Fibroblast of lung (primary cell): Measurements from ENCODE around the gene TTC22. TPM values are rescaled to one million over a fixed set of nuclear protein-coding genes. Genes with fewer than 3 reads are reported as not detected.

ENCODE experiments used
- DNase-seq, 2 donors: peaks; one replicate each; pipeline versions ENCODE4 v3.0.0 to v3.0.0-alpha.2; 2010; ENCODE audit warnings: low read depth in 2 of 2
- H2AFZ ChIP-seq: 2 replicates; pipeline ENCODE4 v1.5.1; 2012; ENCODE audit warnings: low read length, control low read depth, inconsistent platforms
- H3K27ac ChIP-seq: 2 replicates; pipeline ENCODE4 v1.5.1; 2011; ENCODE audit warnings: low read length, control low read depth; ENCODE audit not compliant: insufficient read depth
- H3K27me3 ChIP-seq: 2 replicates; pipeline ENCODE4 v1.5.1; 2011; ENCODE audit warnings: mild to moderate bottlenecking, low read length; ENCODE audit not compliant: control insufficient read depth, insufficient read depth
- H3K36me3 ChIP-seq: 2 replicates; pipeline ENCODE4 v1.5.1; 2011; ENCODE audit warnings: low read length; ENCODE audit not compliant: control insufficient read depth, insufficient read depth
- H3K4me1 ChIP-seq: 2 replicates; pipeline ENCODE4 v1.5.1; 2011; ENCODE audit warnings: low read length; ENCODE audit not compliant: control insufficient read depth, insufficient read depth; ENCODE audit errors: extremely low read depth
- H3K4me2 ChIP-seq: 2 replicates; pipeline ENCODE4 v1.5.1; 2011; ENCODE audit warnings: low read length, control low read depth; ENCODE audit not compliant: insufficient read depth; ENCODE audit errors: extremely low read depth
- H3K4me3 ChIP-seq, 4 experiments: fragments of 200-600 bp in 1 of 4; sonication (generic) in 1 of 4; replicated peaks in 1 of 4; 2 replicates each; pipeline ENCODE4 v1.5.1; 2011 to 2016; ENCODE audit warnings: low read length in 4 of 4, low read depth in 3 of 4, mild to moderate bottlenecking in 3 of 4, control low read depth in 2 of 4, inconsistent platforms in 1 of 4, mixed read lengths in 1 of 4; ENCODE audit not compliant: insufficient read depth in 1 of 4; ENCODE audit errors: control extremely low read depth in 1 of 4
- H3K79me2 ChIP-seq: 2 replicates; pipeline ENCODE4 v1.5.1; 2012; ENCODE audit warnings: mild to moderate bottlenecking, low read length, inconsistent platforms; ENCODE audit not compliant: control insufficient read depth, insufficient read depth
- H3K9ac ChIP-seq: 2 replicates; pipeline ENCODE4 v1.5.1; 2011; ENCODE audit warnings: mild to moderate bottlenecking, low read length, control low read depth; ENCODE audit not compliant: insufficient read depth
- H3K9me3 ChIP-seq: 2 replicates; pipeline ENCODE4 v1.5.1; 2012; ENCODE audit warnings: low read depth, low read length; ENCODE audit not compliant: control insufficient read depth, insufficient read depth
- H4K20me1 ChIP-seq: 2 replicates; pipeline ENCODE4 v1.5.1; 2011; ENCODE audit warnings: low read length; ENCODE audit not compliant: control insufficient read depth, insufficient read depth; ENCODE audit errors: extremely low read depth
- CTCF ChIP-seq, 2 donors: IDR thresholded peaks in 1 of 2; conservative IDR thresholded peaks in 1 of 2; 1 replicate in 1 of 2; 2 replicates in 1 of 2; pipeline ENCODE4 v1.5.1; 2011 to 2012; ENCODE audit warnings: low read length in 2 of 2, control low read depth in 1 of 2, inconsistent platforms in 1 of 2, low read depth in 1 of 2, mild to moderate bottlenecking in 1 of 2
- EZH2 ChIP-seq: IDR thresholded peaks from 2 replicates; pipeline ENCODE4 v1.5.1; 2012; ENCODE audit warnings: low read length, control low read depth, mild to moderate bottlenecking; ENCODE audit errors: missing control alignments
- polyA plus RNA-seq, 2 donors: library from polyadenylated mRNA; depleted of rRNA in 1 of 2; stranded (reverse) in 1 of 2; unstranded in 1 of 2; fragments of >200 nt; gene quantifications; 2 replicates each; pipeline ENCODE4 v1.2.1, GENCODE V29; 2011 to 2012; ENCODE audit warnings: missing spikeins in 1 of 2
- total RNA-seq: library from RNA; depleted of rRNA; stranded (reverse); fragments of >200 nt; gene quantifications from 2 replicates; pipeline ENCODE4 v1.2.1, GENCODE V29; 2014

TTC22 gene
- total and polyA plus RNA-seq, 2 donors (not counting 1 experiment from before 2014, with no cell fraction given) = not detected

DNA sequence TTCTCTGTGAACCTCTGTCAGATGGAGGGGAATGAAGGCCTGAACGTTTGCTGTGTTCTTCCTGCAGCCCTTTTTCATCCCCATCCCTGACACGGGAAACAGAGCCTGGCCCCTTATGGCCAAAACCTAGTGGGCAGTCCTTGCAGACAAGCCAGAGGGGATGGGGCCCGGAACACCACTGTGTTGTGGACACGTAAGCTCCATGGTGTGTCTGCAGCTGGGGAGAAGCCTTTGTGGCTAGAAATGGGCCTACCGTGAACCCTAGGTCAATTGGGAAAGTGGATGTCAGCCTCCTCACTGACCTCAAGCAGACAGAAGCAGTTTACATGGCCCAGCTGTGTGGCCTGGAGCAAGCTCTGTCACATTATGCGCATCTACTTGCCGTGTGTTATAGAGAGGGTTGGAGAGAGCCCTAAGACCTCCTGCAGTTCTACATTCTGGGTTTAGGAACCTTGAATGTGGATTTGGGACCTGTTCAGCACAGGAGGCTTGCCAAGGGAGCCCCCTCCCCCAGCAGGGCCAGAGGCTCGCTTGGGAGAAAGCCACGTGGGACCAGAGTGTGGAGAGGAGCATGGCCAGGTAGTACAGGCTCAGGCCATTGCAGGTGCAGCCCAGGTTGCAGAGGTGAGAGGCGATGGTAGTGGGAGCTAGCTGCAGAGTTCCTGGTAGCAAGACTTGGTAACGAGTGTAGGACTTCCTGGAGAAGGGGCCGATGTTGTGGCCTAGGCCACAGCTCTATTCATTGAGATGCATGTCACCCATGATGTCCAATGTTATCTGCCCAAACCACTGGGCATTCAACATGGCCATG, 57.5 kb downstream of the TTC22 start:
- Histone ChIP-seq H3K9me3 (no peaks in the 10 kb centered on the region), H3K27me3 (no peaks in the 10 kb centered on the region), H3K79me2 (no peaks in the 10 kb centered on the region), H3K4me2 (no peak overlapping the region), H3K27ac (no peak overlapping the region), H3K36me3 (peaks cover 8% of the 10 kb centered on the region), H3K4me1 (no peaks in the 10 kb centered on the region), H4K20me1 (no peaks in the 10 kb centered on the region), H3K9ac (no peak overlapping the region), H2AFZ (no peak overlapping the region), H3K4me3 (no peak overlapping the region)
- TF ChIP-seq CTCF (conservative IDR thresholded peaks at IDR 0.05 in 1 of 2, IDR thresholded peaks at IDR 0.05 in 1 of 2; ENCODE audit: low read depth in 1 of 2, low read length in 2 of 2) (no peak), EZH2 (no peak)
- no peak for DNase-seq

GRCh38 chr1:54742282-54742681, 58.8 kb downstream of the TTC22 start:
- Histone ChIP-seq H3K4me1 (no peaks in the 10 kb centered on the region), H2AFZ (no peak overlapping the region), H3K27me3 (no peaks in the 10 kb centered on the region), H4K20me1 (no peaks in the 10 kb centered on the region), H3K79me2 (no peaks in the 10 kb centered on the region), H3K4me2 (no peak overlapping the region), H3K4me3 (no peak overlapping the region), H3K27ac (no peak overlapping the region), H3K9ac (no peak overlapping the region), H3K9me3 (no peaks in the 10 kb centered on the region), H3K36me3 (peaks cover 13% of the 10 kb centered on the region)
- peak in 1 of 2 donors; percentile 31 for DNase-seq
- TF ChIP-seq EZH2 (no peak), CTCF (conservative IDR thresholded peaks at IDR 0.05 in 1 of 2, IDR thresholded peaks at IDR 0.05 in 1 of 2; ENCODE audit: low read depth in 1 of 2, low read length in 2 of 2) (no peak)

- no peak overlapping the region for H3K4me2 ChIP-seq
- no peaks in the 10 kb centered on the region for H4K20me1 ChIP-seq
- no peaks in the 10 kb centered on the region for H3K4me1 ChIP-seq
- no peaks in the 10 kb centered on the region for H3K9me3 ChIP-seq
- no peak overlapping the region for H2AFZ ChIP-seq
- H3K36me3 ChIP-seq = peaks cover 17% of the 10 kb centered on the region
- no peak for TF ChIP-seq CTCF (conservative IDR thresholded peaks at IDR 0.05 in 1 of 2, IDR thresholded peaks at IDR 0.05 in 1 of 2; ENCODE audit: low read depth in 1 of 2, low read length in 2 of 2)
- TF ChIP-seq EZH2 = no peak
- no peak for DNase-seq
- H3K27me3 ChIP-seq = no peaks in the 10 kb centered on the region
- no peaks in the 10 kb centered on the region for H3K79me2 ChIP-seq
- H3K4me3 ChIP-seq = no peak overlapping the region
- H3K27ac ChIP-seq = no peak overlapping the region
- no peak overlapping the region for H3K9ac ChIP-seq
Measured at GRCh38 chr1:54741531-54741930, 59.6 kb downstream of the TTC22 start.
